Stimulated activated CD8-positive, alpha-beta memory T cell treated with anti-CD3 and anti-CD28 coated beads, Interleukin-12 subunit alpha, Interleukin-12 subunit beta, amount 100 ng/mL, for 4 hours (primary cell): ENCODE data around the gene WDFY4.

Experiments used
- DNase-seq: peaks from one replicate; pipeline ENCODE4 v3.0.0-alpha.2; 2020; ENCODE audit warnings: low read depth

WDFY4 gene

GRCh38 chr10:48794074-48794473, 109.4 kb downstream of the WDFY4 start:
- no peak for DNase-seq

- no peak for DNase-seq
These were observed 112.1 kb downstream of the WDFY4 start for GRCh38 chr10:48796713-48797245.

- no peak for DNase-seq
These were observed 113.2 kb downstream of the WDFY4 start for GRCh38 chr10:48797830-48798229.

GRCh38 chr10:48798481-48799254, 114.0 kb downstream of the WDFY4 start:
- no peak for DNase-seq

GRCh38 chr10:48799341-48800006, 114.8 kb downstream of the WDFY4 start:
- no peak for DNase-seq

GRCh38 chr10:48800007-48800675, 115.5 kb downstream of the WDFY4 start:
- no peak for DNase-seq

GRCh38 chr10:48801001-48801421, 116.3 kb downstream of the WDFY4 start:
- no peak for DNase-seq

GRCh38 chr10:48802611-48803071, 118.0 kb downstream of the WDFY4 start:
- no peak for DNase-seq

GRCh38 chr10:48803801-48804584, 119.3 kb downstream of the WDFY4 start:
- no peak for DNase-seq

- no peak for DNase-seq
These were observed 120.1 kb downstream of the WDFY4 start for GRCh38 chr10:48804740-48805182.

GRCh38 chr10:48805411-48805810, 120.7 kb downstream of the WDFY4 start:
- DNase-seq = no peak

GRCh38 chr10:48805848-48806247, 121.2 kb downstream of the WDFY4 start:
- no peak for DNase-seq

- DNase-seq = no peak
These were observed 121.7 kb downstream of the WDFY4 start for GRCh38 chr10:48806342-48806741.

GRCh38 chr10:48807791-48808470, 123.3 kb downstream of the WDFY4 start:
- DNase-seq = no peak

- no peak for DNase-seq
These were observed 124.6 kb downstream of the WDFY4 start for GRCh38 chr10:48809261-48809660.

GRCh38 chr10:48811461-48811860, 126.8 kb downstream of the WDFY4 start:
- no peak for DNase-seq

GRCh38 chr10:48811917-48812316, 127.2 kb downstream of the WDFY4 start:
- no peak for DNase-seq

- DNase-seq = no peak
These were observed 128.6 kb downstream of the WDFY4 start for GRCh38 chr10:48813291-48813690.

GRCh38 chr10:48813825-48814224, 129.2 kb downstream of the WDFY4 start:
- DNase-seq = no peak

- no peak for DNase-seq
These were observed 130.3 kb downstream of the WDFY4 start for GRCh38 chr10:48814933-48815332.

GRCh38 chr10:48817141-48817540, 132.5 kb downstream of the WDFY4 start:
- DNase-seq = no peak
